Skeletal muscle satellite cell (primary cell): ENCODE results near the gene DNAH3.
"Not testable (repeated sequence)": the region's sequence is repeated elsewhere in the genome, so short reads cannot be mapped to it uniquely, and the experiment has no call there.

Source experiments
- H3K27me3 ChIP-seq: 2 replicates; pipeline ENCODE4 v1.7.0; 2013; ENCODE audit warnings: low read length; ENCODE audit not compliant: control insufficient read depth, insufficient read depth
- H3K36me3 ChIP-seq: 2 replicates; pipeline ENCODE4 v1.7.0; 2013; ENCODE audit warnings: mild to moderate bottlenecking, control low read depth, low read length; ENCODE audit not compliant: insufficient read depth
- H3K4me1 ChIP-seq: 2 replicates; pipeline ENCODE4 v1.7.0; 2013; ENCODE audit warnings: low read length; ENCODE audit not compliant: control insufficient read depth, insufficient read depth
- H3K4me2 ChIP-seq: 2 replicates; pipeline ENCODE4 v1.7.0; 2013; ENCODE audit warnings: mild to moderate bottlenecking, low read length
- H3K4me3 ChIP-seq: 2 replicates; pipeline ENCODE4 v1.7.0; 2013; ENCODE audit warnings: low read length
- H3K9ac ChIP-seq: 2 replicates; pipeline ENCODE4 v1.7.0; 2013; ENCODE audit warnings: mild to moderate bottlenecking, low read depth, low read length, moderate library complexity
- H3K9me3 ChIP-seq: replicated peaks from 2 replicates; pipeline ENCODE4 v1.7.0; 2013; ENCODE audit warnings: mild to moderate bottlenecking, control low read depth, low read length

DNAH3 gene

GRCh38 chr16:21153124-21153729 is 2.6 kb upstream of the DNAH3 start:
- peaks cover 16% of the 10 kb centered on the region for H3K27me3 ChIP-seq
- H3K4me3 ChIP-seq, H3K9me3 ChIP-seq, H3K4me1 ChIP-seq, H3K36me3 ChIP-seq, H3K4me2 ChIP-seq, H3K9ac ChIP-seq: not testable (repeated sequence)

GRCh38 chr16:21152160-21153030 is 1.7 kb upstream of the DNAH3 start:
- H3K9me3 ChIP-seq, H3K36me3 ChIP-seq, H3K4me1 ChIP-seq, H3K9ac ChIP-seq, H3K4me3 ChIP-seq, H3K4me2 ChIP-seq: not testable (repeated sequence)
- peaks cover 20% of the 10 kb centered on the region for H3K27me3 ChIP-seq

GRCh38 chr16:21145738-21146137 is 4.9 kb downstream of the DNAH3 start:
- no peaks in the 10 kb centered on the region for H3K4me1 ChIP-seq
- no peak overlapping the region for H3K4me2 ChIP-seq
- no peaks in the 10 kb centered on the region for H3K36me3 ChIP-seq
- no peaks in the 10 kb centered on the region for H3K9me3 ChIP-seq
- H3K27me3 ChIP-seq: peaks cover 37% of the 10 kb centered on the region
- H3K9ac ChIP-seq: no peak overlapping the region
- H3K4me3 ChIP-seq: no peak overlapping the region

- Histone ChIP-seq H3K4me1 (no peaks in the 10 kb centered on the region), H3K27me3 (peaks cover 13% of the 10 kb centered on the region), H3K9me3 (no peaks in the 10 kb centered on the region)
Observed at GRCh38 chr16:21134053-21134452, 16.6 kb downstream of the DNAH3 start.

GRCh38 chr16:21130811-21131210 is 19.8 kb downstream of the DNAH3 start:
- no peaks in the 10 kb centered on the region for H3K9me3 ChIP-seq
- no peak overlapping the region for H3K4me2 ChIP-seq
- no peaks in the 10 kb centered on the region for H3K36me3 ChIP-seq
- H3K27me3 ChIP-seq: peaks cover 24% of the 10 kb centered on the region
- H3K9ac ChIP-seq: no peak overlapping the region
- H3K4me3 ChIP-seq: no peak overlapping the region
- H3K4me1 ChIP-seq: no peaks in the 10 kb centered on the region

More at GRCh38 chr16:21134053-21134452, 16.6 kb downstream of the DNAH3 start:
- H3K4me2 ChIP-seq: no peak overlapping the region
- no peaks in the 10 kb centered on the region for H3K36me3 ChIP-seq
- no peak overlapping the region for H3K9ac ChIP-seq
- no peak overlapping the region for H3K4me3 ChIP-seq

GRCh38 chr16:21128991-21129390 is 21.7 kb downstream of the DNAH3 start:
- Histone ChIP-seq H3K36me3 (no peaks in the 10 kb centered on the region), H3K27me3 (peaks cover 27% of the 10 kb centered on the region), H3K4me2 (no peak overlapping the region), H3K9me3 (no peaks in the 10 kb centered on the region), H3K4me3 (no peak overlapping the region), H3K4me1 (no peaks in the 10 kb centered on the region), H3K9ac (no peak overlapping the region)

- no peaks in the 10 kb centered on the region for H3K9me3 ChIP-seq
- no peak overlapping the region for H3K4me2 ChIP-seq
- no peak overlapping the region for H3K4me3 ChIP-seq
- H3K4me1 ChIP-seq: no peaks in the 10 kb centered on the region
- peaks cover 27% of the 10 kb centered on the region for H3K27me3 ChIP-seq
- no peaks in the 10 kb centered on the region for H3K36me3 ChIP-seq
- H3K9ac ChIP-seq: no peak overlapping the region
Observed at GRCh38 chr16:21126518-21126917, 24.1 kb downstream of the DNAH3 start.

GRCh38 chr16:21125191-21125590 is 25.5 kb downstream of the DNAH3 start:
- Histone ChIP-seq H3K9me3 (no peaks in the 10 kb centered on the region), H3K4me3 (no peak overlapping the region), H3K27me3 (peaks cover 19% of the 10 kb centered on the region), H3K36me3 (no peaks in the 10 kb centered on the region), H3K4me1 (no peaks in the 10 kb centered on the region), H3K9ac (no peak overlapping the region), H3K4me2 (no peak overlapping the region)

GRCh38 chr16:21120976-21121520 is 29.6 kb downstream of the DNAH3 start:
- H3K9ac ChIP-seq: no peak overlapping the region
- H3K4me1 ChIP-seq: no peaks in the 10 kb centered on the region
- no peak overlapping the region for H3K4me2 ChIP-seq
- peaks cover 2% of the 10 kb centered on the region for H3K27me3 ChIP-seq
- no peaks in the 10 kb centered on the region for H3K9me3 ChIP-seq
- no peak overlapping the region for H3K4me3 ChIP-seq
- no peaks in the 10 kb centered on the region for H3K36me3 ChIP-seq

GRCh38 chr16:21117567-21117966 is 33.1 kb downstream of the DNAH3 start:
- Histone ChIP-seq H3K4me1 (no peaks in the 10 kb centered on the region), H3K9me3 (no peaks in the 10 kb centered on the region), H3K36me3 (no peaks in the 10 kb centered on the region), H3K27me3 (no peaks in the 10 kb centered on the region), H3K4me3 (no peak overlapping the region), H3K9ac (no peak overlapping the region), H3K4me2 (no peak overlapping the region)

- Histone ChIP-seq H3K9me3 (no peaks in the 10 kb centered on the region), H3K4me1 (no peaks in the 10 kb centered on the region), H3K4me3 (no peak overlapping the region), H3K4me2 (no peak overlapping the region), H3K9ac (no peak overlapping the region), H3K27me3 (no peaks in the 10 kb centered on the region), H3K36me3 (no peaks in the 10 kb centered on the region)
Observed at GRCh38 chr16:21116148-21116693, 34.4 kb downstream of the DNAH3 start.
